GM21529 (cell line): ENCODE results near the gene SLC22A2.
"Not testable (repeated sequence)": the region's sequence is repeated elsewhere in the genome, so short reads cannot be mapped to it uniquely, and the experiment has no call there.

Experiments
- ATAC-seq: cut with Tn5 transposase; IDR thresholded peaks from one replicate; pipeline ENCODE4 v1.9.1; 2021; ENCODE audit not compliant: unreplicated experiment

The SLC22A2 gene

DNA sequence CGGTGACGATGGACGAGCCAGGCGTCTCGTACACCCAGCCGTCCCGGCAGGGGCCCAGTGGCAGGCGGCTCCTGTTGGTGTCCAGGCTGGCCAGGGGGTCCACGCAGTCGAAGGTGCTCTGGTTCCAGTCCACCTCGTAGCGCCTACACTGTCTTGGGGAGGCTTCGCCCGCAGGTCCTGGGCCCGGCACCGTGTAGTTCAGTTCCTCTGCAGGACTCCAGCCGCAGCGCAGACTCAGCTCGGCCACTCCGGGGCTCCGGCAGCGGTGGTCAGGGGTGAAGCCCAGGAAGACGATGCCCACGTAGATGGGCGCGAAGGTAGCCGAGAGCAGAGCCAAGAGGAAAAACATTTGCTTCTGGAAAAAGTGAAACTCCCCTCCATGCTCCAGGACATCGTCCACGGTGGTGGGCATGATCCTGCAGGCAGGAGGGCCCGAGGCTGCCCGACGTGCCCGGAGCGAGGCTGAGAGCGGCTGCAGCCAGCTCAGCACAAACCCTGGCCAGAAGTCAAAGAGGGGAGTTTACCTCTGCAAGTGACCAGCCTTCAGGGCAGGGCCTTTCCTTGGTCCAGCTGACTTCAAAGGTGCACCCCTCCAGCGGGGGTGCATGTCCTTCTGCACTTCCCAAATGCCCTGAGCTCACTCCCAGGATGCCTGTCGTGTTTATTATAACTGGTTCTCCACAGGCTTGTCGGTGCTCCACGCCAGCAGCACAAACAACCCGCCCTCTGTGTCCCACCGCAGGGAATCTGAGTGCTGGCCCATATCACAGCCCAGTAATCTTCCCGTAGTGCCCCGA lies at the start of gene SLC22A2:
Gene SLC22A2, minus strand, starts transcription at position 476 of the 797 bp plus-strand sequence. Its CDS starts 64 bp downstream, at position 412.
- no peak for ATAC-seq

DNA sequence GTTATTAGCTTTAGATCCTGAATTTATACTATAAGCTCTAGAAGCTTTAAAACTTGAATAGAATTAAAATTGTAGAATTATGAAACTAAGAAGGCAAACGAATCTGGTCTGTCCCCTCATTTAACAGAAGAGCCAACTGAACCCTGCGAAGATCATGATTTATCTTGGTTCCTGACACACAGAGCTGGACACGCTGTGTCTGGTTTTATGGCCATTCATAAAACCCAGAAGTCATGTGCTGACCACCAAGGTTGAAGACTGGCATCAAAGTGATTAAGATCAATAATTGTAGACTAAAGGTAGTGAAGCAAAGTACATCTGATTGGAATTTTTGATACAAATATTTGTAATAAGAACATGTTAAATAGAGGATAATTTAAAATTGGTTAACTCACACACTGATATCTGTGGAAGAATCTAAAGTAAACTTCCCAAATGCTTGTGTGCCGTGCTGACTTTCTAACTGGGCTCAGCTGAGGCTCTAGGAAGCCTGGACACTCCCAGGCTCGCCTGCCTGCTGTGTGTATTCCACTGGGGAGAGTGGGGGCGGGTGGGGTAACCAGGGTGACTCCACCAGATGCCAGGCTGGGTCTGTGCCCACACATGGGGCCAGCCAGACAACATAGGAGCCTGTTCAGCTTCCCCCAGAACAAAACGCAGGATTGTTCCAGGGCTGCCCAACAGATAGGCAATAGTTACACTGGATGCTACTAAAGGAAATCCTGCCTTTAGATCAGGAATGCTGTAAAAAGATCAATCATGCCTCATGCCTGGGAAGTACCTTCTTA lies 47.5 kb upstream of the SLC22A2 start:
- ATAC-seq, result no peak

- no peak for ATAC-seq
These were observed 45.2 kb upstream of the SLC22A2 start for GRCh38 chr6:160303806-160304205.

DNA sequence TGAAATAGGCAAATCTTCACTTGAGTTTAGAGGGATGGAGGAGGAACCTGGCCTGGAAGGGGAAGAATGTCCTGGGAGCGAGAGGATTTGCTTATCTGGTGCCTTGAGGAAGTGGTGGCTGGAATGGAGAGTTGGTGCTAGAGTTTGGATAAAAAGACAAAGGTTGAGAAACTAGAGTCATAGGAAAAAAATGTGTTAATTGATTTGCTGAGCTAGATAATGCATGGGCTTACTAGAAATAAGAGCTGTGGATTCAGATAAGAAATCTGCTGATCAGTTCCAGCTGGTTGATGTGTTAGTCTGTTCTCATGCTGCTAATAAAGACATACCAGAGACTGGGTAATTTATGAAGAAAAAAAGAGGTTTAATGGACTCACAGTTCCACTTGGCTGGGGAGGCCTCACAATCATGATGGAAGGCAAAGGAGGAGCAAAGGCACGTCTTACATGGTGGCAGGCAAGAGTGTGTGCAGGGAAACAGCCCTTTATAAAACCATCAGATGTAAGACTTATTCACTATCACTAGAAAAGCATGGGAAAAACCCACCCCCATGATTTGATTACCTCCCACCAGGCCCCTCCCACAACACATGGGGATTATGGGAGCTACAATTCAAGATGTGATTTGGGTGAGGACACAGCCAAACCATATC lies 43.9 kb upstream of the SLC22A2 start:
- ATAC-seq, result not testable (repeated sequence)

DNA sequence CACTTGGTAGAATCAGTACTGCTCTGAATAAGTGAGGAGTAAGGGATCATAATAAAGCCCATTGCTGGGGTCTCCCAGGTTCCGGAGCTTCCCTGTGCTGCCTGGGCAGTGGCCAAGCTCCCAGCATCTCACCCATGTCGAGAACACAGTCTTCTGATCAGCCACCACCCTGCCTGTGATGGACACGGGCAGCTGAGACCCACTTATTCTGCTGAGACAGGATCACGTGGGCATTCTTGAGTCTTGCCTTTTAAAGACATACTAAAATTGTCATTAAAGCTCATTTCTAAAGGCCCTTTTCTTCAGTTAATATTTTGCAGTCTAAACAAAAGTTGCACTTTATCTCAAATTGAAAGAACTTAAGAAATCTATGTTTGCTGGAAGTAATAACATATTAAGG lies 42.7 kb upstream of the SLC22A2 start:
- no peak for ATAC-seq

DNA sequence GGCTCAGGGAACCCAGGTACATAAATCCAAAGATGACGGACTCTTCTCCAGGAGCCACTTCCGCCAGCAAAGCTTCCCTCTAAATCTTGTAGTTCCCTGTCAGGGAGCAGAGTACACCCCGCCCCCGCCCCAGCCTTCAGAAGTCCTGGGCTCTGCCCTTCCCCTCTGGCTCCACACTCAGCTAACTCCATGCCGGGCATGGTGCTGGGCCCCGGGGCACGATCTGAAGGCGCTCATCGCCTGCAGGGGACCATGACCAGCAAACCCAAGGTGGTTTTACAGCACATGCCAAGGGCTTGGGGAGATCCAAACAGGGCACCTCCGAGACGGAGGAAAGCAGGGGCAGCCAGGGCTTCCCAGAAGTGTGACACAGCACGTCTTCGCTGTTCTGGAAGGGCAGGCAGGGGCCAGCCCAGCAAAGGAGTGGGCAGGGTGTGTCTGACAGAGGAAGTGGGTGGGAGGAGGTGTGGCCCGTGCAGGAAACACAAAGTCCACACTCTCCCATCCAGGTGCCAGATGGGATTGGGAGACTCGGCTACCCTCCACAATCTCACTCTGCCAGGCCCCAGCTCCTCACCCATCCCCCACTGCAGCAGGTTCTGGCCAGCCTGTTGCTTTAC lies 41.6 kb upstream of the SLC22A2 start:
- no peak for ATAC-seq

GRCh38 chr6:160299559-160299958 lies 40.9 kb upstream of the SLC22A2 start:
- ATAC-seq, result no peak

DNA sequence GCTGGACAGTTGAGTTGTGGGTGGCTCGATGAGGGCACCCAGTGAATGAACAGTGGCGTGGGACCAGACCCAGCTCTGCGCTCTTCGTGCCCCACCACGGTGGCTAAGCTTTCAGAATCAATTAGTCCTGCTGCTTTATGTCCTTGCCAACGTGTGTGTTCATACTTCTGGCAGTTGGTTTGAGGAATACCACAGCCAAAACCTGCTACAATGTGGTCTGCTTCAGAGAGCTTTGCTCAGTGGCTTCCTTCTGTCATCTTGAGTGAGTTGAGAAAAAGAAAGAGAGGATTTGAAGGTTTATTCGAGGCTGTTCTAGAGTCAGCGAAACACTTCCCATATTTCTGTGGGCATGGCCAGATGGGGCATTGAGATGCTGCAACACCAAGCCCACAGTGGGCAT lies 39.5 kb upstream of the SLC22A2 start:
- no peak for ATAC-seq

- ATAC-seq, result no peak
These were observed 38.7 kb upstream of the SLC22A2 start for GRCh38 chr6:160297310-160297709.

GRCh38 chr6:160293844-160294243 lies 35.2 kb upstream of the SLC22A2 start:
- ATAC-seq, result no peak

DNA sequence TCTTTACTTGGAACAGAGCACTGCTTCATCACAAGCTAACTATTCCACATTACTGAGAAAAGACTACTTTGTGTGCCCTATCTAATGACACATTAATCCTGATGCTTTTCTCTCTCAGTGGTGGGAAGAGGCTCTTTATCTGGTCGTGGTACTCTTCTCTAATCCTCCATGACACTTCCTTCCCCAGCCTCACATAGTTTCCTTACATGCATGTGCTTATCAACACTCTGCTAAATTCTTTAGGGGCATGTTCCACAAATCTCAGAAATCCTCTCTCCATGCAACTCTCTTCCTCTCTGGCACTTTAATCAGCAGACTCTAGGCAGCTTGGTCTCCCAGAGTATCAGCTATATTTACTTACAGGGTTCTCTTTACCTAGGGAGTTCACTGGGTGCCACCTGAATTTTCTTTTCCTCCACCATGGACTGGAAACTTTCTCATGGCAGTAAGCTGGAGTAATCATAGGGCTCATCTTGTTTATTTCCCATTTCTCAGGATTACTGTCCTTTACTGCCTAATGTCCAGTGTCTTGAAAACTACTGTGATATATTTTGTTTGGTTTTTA lies 27.0 kb upstream of the SLC22A2 start:
- ATAC-seq, result no peak

DNA sequence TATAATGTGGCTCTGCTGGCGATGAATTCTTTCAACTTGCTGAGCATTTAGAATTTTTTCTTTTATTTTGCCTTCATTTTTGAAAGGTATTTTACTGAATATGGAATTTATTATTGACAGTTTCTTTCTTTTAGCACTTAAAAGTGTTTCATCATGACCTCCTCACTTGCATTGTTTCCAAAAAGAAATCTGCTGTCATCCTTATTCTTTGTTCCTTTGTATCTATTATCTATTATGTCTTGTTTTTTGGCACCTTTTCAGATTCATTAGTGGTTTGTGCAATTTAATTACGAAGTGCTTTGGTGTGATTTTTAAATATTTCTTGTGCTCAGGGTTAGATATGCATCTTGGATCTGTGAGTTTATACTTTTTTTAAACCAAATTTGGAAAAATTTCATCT lies 26.0 kb upstream of the SLC22A2 start:
- ATAC-seq, result no peak

DNA sequence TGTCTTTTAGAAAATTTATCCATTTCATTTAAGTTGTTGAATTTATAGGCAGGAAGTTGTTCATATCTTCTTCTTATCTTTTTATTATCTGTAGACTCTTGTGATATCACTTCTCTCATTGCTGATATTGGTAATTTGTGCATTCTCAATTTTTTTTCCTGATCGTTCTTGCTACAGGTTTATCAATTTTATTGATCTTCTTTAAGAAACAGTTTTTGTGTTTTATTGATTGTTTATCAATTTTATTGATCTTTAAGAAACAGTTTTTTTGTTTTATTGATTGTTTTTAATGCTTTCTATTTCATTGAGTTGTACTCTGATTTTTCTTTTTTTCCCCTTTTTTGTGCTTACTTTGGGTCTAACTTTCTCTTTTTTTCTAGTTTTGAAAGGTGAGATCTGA lies 23.8 kb upstream of the SLC22A2 start:
- ATAC-seq, result no peak

DNA sequence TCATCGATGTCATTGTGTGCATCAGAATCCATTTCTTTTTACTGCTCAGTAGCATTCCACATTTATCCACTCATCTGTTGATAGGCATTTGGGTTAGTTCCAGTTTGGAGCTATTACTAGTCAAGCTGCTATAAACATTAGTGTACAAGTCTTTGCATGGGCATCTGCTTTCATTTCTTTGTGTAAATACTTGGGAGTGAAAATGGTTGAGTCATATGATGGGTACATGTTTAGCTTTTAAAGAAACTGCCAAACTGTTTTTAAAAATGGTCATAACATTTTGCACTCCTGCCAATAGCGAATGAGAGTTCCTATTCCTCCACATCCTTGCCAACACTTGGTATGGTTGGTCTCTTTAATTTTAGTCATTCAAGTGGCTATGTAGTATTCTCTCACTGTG lies 21.2 kb upstream of the SLC22A2 start:
- ATAC-seq, result no peak

DNA sequence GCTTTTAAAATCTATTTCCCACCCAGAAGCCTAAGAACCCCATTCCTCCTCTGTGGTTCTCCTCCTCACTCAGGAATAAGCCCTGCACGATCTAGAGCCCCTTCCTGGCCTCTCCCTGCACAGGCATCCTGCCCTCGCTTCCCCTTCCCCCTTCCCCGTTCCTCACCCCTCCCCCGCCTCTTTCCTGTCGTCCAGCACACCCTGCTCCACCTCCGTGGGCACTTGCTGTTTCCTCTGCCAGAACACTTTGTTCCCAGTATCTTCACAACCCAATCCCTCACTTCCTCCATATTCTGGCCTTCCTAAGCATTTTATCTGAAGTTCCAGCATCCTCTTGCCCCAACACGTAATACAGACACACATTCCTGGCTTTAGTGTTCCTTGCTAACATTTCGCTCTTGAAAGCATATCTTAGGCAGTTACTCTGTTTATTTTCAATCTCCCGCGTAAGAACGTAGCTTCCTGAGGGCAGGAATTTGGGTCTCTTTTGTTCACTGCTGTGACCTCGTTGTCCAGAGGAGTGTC lies 20.2 kb upstream of the SLC22A2 start:
- no peak for ATAC-seq

DNA sequence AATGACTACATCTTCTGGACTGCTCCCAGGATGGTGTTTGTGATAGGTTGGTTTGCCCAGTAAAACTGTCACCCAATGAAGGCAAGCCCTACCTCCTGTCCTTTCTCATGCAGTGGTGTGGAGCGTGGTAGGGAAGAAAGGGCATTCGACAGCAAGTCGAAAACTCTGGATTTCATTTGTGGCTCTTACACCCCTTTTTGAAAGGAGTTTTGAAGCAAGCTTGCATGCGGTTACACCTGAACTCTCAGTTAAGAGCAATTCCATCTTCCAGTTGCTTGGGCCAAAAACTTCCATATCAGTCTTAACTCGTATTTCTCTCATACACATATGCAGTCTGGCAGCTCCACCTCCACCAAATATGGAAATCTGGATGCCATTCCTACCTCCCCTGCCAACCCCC lies 19.7 kb upstream of the SLC22A2 start:
- ATAC-seq, result no peak

DNA sequence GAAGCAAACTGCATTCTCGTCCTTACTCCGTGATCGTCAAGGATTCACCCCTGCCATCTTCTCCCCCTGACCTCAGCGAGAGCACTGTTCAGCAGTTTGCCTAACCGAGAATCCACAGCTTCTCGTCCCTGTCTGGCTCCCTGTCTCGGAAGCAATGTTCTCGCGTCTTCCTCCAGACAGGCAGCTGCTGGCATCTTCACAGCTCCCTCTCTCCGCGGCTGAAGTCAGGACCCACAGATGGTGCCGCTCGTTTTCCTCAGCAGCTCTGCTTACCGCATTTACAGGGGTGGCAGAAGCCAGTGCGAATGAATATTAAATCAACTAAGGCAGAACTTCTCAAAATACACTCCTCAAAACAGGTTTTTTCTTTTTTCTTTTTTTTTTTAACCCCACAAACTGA lies 18.9 kb upstream of the SLC22A2 start:
- no peak for ATAC-seq

- no peak for ATAC-seq
These were observed 18.5 kb upstream of the SLC22A2 start for GRCh38 chr6:160277144-160277543.

DNA sequence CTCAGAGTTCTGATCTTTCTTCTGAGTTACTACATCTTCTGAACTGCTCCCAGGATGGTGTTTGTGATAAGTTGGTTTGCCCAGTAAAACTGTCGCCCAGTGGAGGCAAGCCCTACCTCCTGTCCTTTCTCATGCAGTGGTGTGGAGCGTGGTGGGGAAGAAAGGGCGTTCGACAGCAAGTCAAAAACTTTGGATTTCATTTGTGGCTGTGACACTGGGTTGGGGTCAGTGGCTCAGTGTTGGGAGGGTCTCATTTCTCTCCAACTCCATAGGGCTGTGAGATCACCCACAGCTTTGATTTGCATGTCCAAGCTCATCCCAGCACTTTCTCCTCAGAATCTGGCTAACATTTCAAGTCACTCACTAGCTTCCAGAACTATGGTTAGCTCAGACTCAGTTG lies 17.5 kb upstream of the SLC22A2 start:
- ATAC-seq, result no peak

DNA sequence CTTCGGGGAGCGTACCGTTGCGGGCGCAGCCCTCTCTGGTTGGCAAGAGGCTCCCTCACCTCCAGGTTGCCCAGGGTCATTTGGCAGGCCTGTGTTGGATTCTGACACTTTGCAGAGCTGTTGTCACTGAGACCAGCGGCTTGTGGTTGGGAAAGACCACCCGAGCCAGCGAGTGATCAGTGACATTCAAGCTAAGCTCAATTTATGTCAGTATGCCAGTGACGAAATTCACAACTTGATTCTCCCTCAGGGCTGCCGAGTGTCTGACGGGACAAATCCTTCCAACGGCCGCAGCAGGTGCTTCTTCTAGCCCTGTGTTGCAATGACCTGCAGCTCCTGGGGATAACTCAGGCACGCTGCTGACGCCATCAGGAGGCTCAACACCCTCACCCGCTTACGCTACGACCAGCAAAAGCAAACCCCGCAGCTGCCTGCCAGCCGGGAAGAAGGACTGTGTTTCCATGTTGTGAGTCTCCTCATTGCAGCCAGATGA lies 16.9 kb upstream of the SLC22A2 start:
- ATAC-seq, result no peak
